Measurements from ENCODE around the gene SPATA4. TPM values are rescaled to one million over a fixed set of nuclear protein-coding genes. Genes with fewer than 3 reads are reported as not detected.

Gene SPATA4
- polyA plus RNA-seq, 1 of the 3 experiments (the other 2 are of a cell fraction) = 0.21 TPM

GRCh38 chr4:176209535-176209934 lies 14.2 kb upstream of the SPATA4 start:
- no peaks in the 10 kb centered on the region for H3K79me2 ChIP-seq (ENCODE audit: insufficient read depth)
- H3K36me3 ChIP-seq (replicated peaks in 1 of 2; ENCODE audit: control insufficient read depth in 1 of 2, insufficient read depth in 2 of 2, low read length in 1 of 2) = no peaks in the 10 kb centered on the region
- no peaks in the 10 kb centered on the region for H3K9me2 ChIP-seq
- no peak overlapping the region for H3K4me3 ChIP-seq (ENCODE audit: low read depth in 2 of 2, low read length in 1 of 2)
- no peaks in the 10 kb centered on the region for H3K9me3 ChIP-seq
- H3K27ac ChIP-seq (ENCODE audit: low read depth in 2 of 2, low read length in 1 of 2) = no peak overlapping the region
- no peaks in the 10 kb centered on the region for H3K27me3 ChIP-seq (ENCODE audit: insufficient read depth)
- no peak overlapping the region for H3K9ac ChIP-seq
- POLR2A ChIA-PET = no interaction called here
- WGBS (ENCODE audit: low lambda C conversion rate) = 91% methylated on average over 4 of the region's 4 CpGs
- no peaks in the 10 kb centered on the region for H4K20me1 ChIP-seq (ENCODE audit: insufficient read depth)
- H3K4me2 ChIP-seq = no peak overlapping the region
- no peak overlapping the region for H2AFZ ChIP-seq (ENCODE audit: low read depth)
- no peaks in the 10 kb centered on the region for H3F3A ChIP-seq (replicated peaks; ENCODE audit: insufficient read depth)
- DNase-seq = no peak
- CTCF ChIA-PET = no interaction called here
- H3K4me1 ChIP-seq (ENCODE audit: control insufficient read depth in 1 of 2, insufficient read depth in 2 of 2, low read depth in 1 of 2, low read length in 1 of 2) = no peaks in the 10 kb centered on the region; a peak in 1 of 4 replicates
- TF ChIP-seq FOSL2 (IDR thresholded peaks at IDR 0.05; ENCODE audit: borderline replicate concordance, low read depth) (no peak), RXRA (IDR thresholded peaks at IDR 0.05; ENCODE audit: borderline replicate concordance, low read depth) (no peak), CHD2 (IDR thresholded peaks at IDR 0.05; ENCODE audit: low read length, partially characterized antibody) (no peak), FOXJ3 (CRISPR knock-in tag; IDR thresholded peaks at IDR 0.05) (no peak), FOXM1 (IDR thresholded peaks at IDR 0.05; ENCODE audit: low read depth) (no peak), SIN3A (IDR thresholded peaks at IDR 0.05; ENCODE audit: borderline replicate concordance, low read depth, low read length) (no peak), MXI1 (IDR thresholded peaks at IDR 0.05; ENCODE audit: low read depth, low read length) (no peak), MEF2A (IDR thresholded peaks at IDR 0.05; ENCODE audit: borderline replicate concordance, low read depth) (no peak), RAD21 (IDR thresholded peaks at IDR 0.05; ENCODE audit: low read length) (no peak), TAF1 (IDR thresholded peaks at IDR 0.05; ENCODE audit: borderline replicate concordance, low read depth, low read length) (no peak), NFIC (IDR thresholded peaks at IDR 0.05; ENCODE audit: borderline replicate concordance) (no peak), ZBTB33 (IDR thresholded peaks at IDR 0.05; ENCODE audit: borderline replicate concordance, low read depth) (no peak), EZH2phosphoT487 (IDR thresholded peaks at IDR 0.05; ENCODE audit: borderline replicate concordance, low read depth) (no peak), POLR2AphosphoS5 (IDR thresholded peaks at IDR 0.05; ENCODE audit: low read depth, low read length) (no peak), GABPA (IDR thresholded peaks at IDR 0.05; ENCODE audit: low read depth) (no peak), YY1 (IDR thresholded peaks at IDR 0.05; ENCODE audit: low read depth) (no peak), EP300 (IDR thresholded peaks at IDR 0.05; ENCODE audit: borderline replicate concordance in 1 of 2, low read depth in 1 of 2, low read length in 1 of 2) (no peak)
- TF ChIP-seq, protein P1, sequence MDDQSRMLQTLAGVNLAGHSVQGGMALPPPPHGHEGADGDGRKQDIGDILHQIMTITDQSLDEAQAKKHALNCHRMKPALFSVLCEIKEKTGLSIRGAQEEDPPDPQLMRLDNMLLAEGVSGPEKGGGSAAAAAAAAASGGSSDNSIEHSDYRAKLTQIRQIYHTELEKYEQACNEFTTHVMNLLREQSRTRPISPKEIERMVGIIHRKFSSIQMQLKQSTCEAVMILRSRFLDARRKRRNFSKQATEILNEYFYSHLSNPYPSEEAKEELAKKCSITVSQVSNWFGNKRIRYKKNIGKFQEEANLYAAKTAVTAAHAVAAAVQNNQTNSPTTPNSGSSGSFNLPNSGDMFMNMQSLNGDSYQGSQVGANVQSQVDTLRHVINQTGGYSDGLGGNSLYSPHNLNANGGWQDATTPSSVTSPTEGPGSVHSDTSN (IDR thresholded peaks at IDR 0.05) = no peak
- TF ChIP-seq, protein P2, sequence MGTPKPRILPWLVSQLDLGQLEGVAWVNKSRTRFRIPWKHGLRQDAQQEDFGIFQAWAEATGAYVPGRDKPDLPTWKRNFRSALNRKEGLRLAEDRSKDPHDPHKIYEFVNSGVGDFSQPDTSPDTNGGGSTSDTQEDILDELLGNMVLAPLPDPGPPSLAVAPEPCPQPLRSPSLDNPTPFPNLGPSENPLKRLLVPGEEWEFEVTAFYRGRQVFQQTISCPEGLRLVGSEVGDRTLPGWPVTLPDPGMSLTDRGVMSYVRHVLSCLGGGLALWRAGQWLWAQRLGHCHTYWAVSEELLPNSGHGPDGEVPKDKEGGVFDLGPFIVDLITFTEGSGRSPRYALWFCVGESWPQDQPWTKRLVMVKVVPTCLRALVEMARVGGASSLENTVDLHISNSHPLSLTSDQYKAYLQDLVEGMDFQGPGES (IDR thresholded peaks at IDR 0.05; ENCODE audit: low read depth, low read length) = no peak

All from SK-N-SH (cell line).